ENCODE data around the gene CRTC1. TPM values are rescaled to one million over a fixed set of nuclear protein-coding genes. Genes with fewer than 3 reads are reported as not detected.
"Not testable (repeated sequence)": the region's sequence is repeated elsewhere in the genome, so short reads cannot be mapped to it uniquely, and the experiment has no call there.

CRTC1 gene
- total RNA-seq, 4 donors from 2014 or later, result 3.8 to 8.9 (median 6.3) TPM

- peak overlapping the region in 3 of 4 donors; percentile 75 to 82 (median 82) for H3K27ac ChIP-seq
- peaks cover 0 to 89% (median 30%) of the 10 kb centered on the region in 3 donors for H3K4me1 ChIP-seq
- H3K27me3 ChIP-seq, result no peaks in the 10 kb centered on the region
- peak overlapping the region in 1 of 2 donors; percentile 10 for H3K4me3 ChIP-seq
- ATAC-seq, result peak; percentile 34
- TF ChIP-seq CTCF (IDR thresholded peaks at IDR 0.05), result peak in 2 of 4 experiments; percentile 16 to 57
- peak; percentile 35 for TF ChIP-seq POLR2AphosphoS5 (IDR thresholded peaks at IDR 0.05)
- no peak for TF ChIP-seq EP300 (IDR thresholded peaks at IDR 0.05)
- TF ChIP-seq POLR2A (IDR thresholded peaks at IDR 0.05), result no peak
- H3K36me3 ChIP-seq, result peaks cover 0 to 23% of the 10 kb centered on the region in 2 donors
- 42 to 43% methylated on average over 3 to 7 of the region's 13 CpGs for WGBS, 2 donors (ENCODE audit: low coverage in 1 of 2)
- no peaks in the 10 kb centered on the region for H3K9me3 ChIP-seq
Measured at GRCh38 chr19:18672606-18673337, 10.7 kb upstream of the CRTC1 start.

- Histone ChIP-seq H3K4me3 (no peak overlapping the region), H3K9me3 (no peaks in the 10 kb centered on the region), H3K4me1 (peaks cover 0 to 91% (median 38%) of the 10 kb centered on the region in 3 donors), H3K36me3 (peaks cover 0 to 5% of the 10 kb centered on the region in 2 donors), H3K27me3 (no peaks in the 10 kb centered on the region), H3K27ac (peak overlapping the region in 2 of 4 donors; percentile 75 to 82)
- no peak for ATAC-seq
- WGBS, 2 donors (ENCODE audit: low coverage in 1 of 2), result 33 to 66% methylated on average over 4 to 9 of the region's 11 CpGs
- no peak for TF ChIP-seq POLR2A (IDR thresholded peaks at IDR 0.05)
- TF ChIP-seq POLR2AphosphoS5 (IDR thresholded peaks at IDR 0.05), result peak; percentile 28
Measured at GRCh38 chr19:18674616-18675015, 8.9 kb upstream of the CRTC1 start.

GRCh38 chr19:18675779-18676178 lies 7.7 kb upstream of the CRTC1 start:
- 46% methylated on average over 4 of the region's 5 CpGs; no CpG with 5 or more reads in 1 of the 2 donors for WGBS, 2 donors (ENCODE audit: low coverage in 1 of 2)
- no peaks in the 10 kb centered on the region for H3K36me3 ChIP-seq
- TF ChIP-seq POLR2A (IDR thresholded peaks at IDR 0.05) (no peak), EP300 (IDR thresholded peaks at IDR 0.05) (no peak), POLR2AphosphoS5 (IDR thresholded peaks at IDR 0.05) (no peak), CTCF (IDR thresholded peaks at IDR 0.05) (peak in 3 of 4 experiments; percentile 27 to 43 (median 32))
- peak overlapping the region in 2 of 4 donors; percentile 13 to 82 for H3K27ac ChIP-seq
- H3K27me3 ChIP-seq, result no peaks in the 10 kb centered on the region
- no peak overlapping the region for H3K4me3 ChIP-seq
- H3K9me3 ChIP-seq, result no peaks in the 10 kb centered on the region
- H3K4me1 ChIP-seq, result peaks cover 0 to 79% (median 34%) of the 10 kb centered on the region in 3 donors
- no peak for ATAC-seq

DNA sequence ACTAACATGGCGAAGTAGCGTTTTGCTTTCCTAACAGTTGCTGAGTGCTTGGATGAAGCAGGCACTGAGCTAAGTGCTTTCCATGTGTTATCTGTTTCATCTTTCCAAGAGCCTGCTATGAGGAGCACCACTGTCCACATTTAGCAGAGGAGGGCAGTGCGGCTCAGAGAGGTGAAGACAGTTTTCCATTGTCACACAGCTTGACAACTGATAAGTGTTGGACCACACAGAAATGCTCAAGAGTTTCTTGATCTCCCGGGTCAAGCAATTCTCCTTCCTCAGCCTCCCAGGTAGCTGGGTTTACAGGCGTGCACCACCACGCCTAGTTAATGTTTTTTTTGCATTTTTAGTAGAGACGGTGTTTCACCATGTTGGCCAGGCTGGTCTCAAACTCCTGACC lies 6.8 kb upstream of the CRTC1 start:
- Histone ChIP-seq H3K4me1 (peaks cover 0 to 70% (median 27%) of the 10 kb centered on the region in 3 donors), H3K27ac (no peak overlapping the region), H3K27me3 (no peaks in the 10 kb centered on the region), H3K36me3 (no peaks in the 10 kb centered on the region), H3K9me3 (no peaks in the 10 kb centered on the region), H3K4me3 (no peak overlapping the region)
- 81 to 90% methylated on average over 4 to 6 of the region's 7 CpGs for WGBS, 2 donors (ENCODE audit: low coverage in 1 of 2)
- ATAC-seq, result no peak
- TF ChIP-seq POLR2AphosphoS5 (IDR thresholded peaks at IDR 0.05) (no peak), CTCF (IDR thresholded peaks at IDR 0.05) (no peak), POLR2A (IDR thresholded peaks at IDR 0.05) (no peak)

GRCh38 chr19:18677156-18677555 lies 6.3 kb upstream of the CRTC1 start:
- TF ChIP-seq POLR2A (IDR thresholded peaks at IDR 0.05), result no peak
- TF ChIP-seq EP300 (IDR thresholded peaks at IDR 0.05), result no peak
- no peak for TF ChIP-seq CTCF (IDR thresholded peaks at IDR 0.05)
- no peak for TF ChIP-seq POLR2AphosphoS5 (IDR thresholded peaks at IDR 0.05)
- WGBS, 2 donors (ENCODE audit: low coverage in 1 of 2), result 86 to 100% methylated on average over 2 to 6 of the region's 13 CpGs
- peaks cover 0 to 65% (median 22%) of the 10 kb centered on the region in 3 donors for H3K4me1 ChIP-seq

DNA sequence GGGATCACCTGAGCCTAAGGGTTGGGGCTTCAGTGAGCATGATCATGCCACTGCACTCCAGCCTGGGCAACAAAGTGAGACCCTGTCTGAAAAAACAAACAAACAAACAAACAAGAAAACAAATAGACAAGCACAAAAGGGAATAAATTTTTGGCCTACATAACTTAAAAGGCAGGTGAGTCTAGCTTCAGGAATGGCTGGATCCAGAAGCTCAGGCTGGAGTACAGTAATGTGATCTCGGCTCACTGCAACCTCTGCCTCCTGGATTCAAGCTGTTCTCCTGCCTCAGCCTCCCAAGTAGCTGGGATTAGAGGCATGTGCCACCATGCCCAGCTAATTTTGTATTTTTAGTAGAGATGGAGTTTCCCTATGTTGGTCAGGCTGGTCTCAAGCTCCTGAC lies 3.3 kb upstream of the CRTC1 start:
- not testable (repeated sequence) for H3K27ac ChIP-seq, H3K27me3 ChIP-seq, H3K4me3 ChIP-seq, H3K36me3 ChIP-seq, ATAC-seq, H3K9me3 ChIP-seq
- peaks cover 0 to 57% (median 24%) of the 10 kb centered on the region in 3 donors for H3K4me1 ChIP-seq
- WGBS, 2 donors (ENCODE audit: low coverage in 1 of 2), result 89 to 100% methylated on average over 1 of the region's 1 CpG

More at GRCh38 chr19:18677156-18677555, 6.3 kb upstream of the CRTC1 start:
- Histone ChIP-seq H3K36me3 (no peaks in the 10 kb centered on the region), H3K9me3 (no peaks in the 10 kb centered on the region), H3K4me3 (no peak overlapping the region), H3K27me3 (no peaks in the 10 kb centered on the region), H3K27ac (peak overlapping the region in 1 of 4 donors; percentile 52)
- ATAC-seq, result no peak

All from gastroesophageal sphincter (tissue), 4 donors.